NCI-H187 treated with DMSO at 0.1 percent for 48 hours (cell line): ENCODE data around the gene TBC1D12.
"Not testable (repeated sequence)": the region's sequence is repeated elsewhere in the genome, so short reads cannot be mapped to it uniquely, and the experiment has no call there.

ENCODE experiments used
- DNase-seq: peaks from one replicate; lab custom pipeline; 2025; lab: John Stamatoyannopoulos, UW

The TBC1D12 gene

DNA sequence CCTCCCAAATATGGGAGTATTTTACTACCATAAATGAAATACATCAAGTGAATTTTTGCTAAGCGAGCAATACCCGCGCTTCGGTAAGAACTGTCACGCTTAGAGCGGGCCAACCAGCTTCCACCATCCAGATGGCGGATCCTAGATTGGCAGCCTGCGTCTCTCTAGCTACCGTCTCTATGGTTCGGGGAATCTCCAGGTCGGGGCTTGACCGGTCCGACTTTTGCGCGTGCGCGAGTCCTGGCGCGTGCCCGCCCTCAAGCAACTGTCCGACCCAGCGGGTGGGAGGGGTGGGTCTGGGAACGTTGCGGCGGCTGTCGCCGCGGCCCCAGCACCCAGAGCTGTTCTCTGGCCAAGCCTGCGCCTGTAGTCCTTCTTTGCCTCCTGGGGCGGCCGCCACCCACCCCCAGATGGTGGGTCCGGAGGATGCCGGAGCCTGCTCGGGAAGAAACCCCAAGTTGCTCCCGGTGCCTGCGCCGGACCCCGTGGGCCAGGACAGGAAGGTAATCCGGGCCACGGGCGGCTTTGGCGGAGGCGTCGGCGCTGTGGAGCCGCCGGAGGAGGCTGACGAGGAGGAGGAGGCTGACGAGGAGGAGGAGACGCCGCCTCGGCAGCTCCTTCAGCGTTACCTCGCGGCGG is at the start of gene TBC1D12:
Gene TBC1D12, plus strand, starts transcription at position 338 of the 639 bp plus-strand sequence. Its CDS starts 73 bp downstream, at position 411.
- DNase-seq: peak; percentile 79

GRCh38 chr10:94353336-94353735 is 49.0 kb upstream of the TBC1D12 start:
- no peak for DNase-seq

DNA sequence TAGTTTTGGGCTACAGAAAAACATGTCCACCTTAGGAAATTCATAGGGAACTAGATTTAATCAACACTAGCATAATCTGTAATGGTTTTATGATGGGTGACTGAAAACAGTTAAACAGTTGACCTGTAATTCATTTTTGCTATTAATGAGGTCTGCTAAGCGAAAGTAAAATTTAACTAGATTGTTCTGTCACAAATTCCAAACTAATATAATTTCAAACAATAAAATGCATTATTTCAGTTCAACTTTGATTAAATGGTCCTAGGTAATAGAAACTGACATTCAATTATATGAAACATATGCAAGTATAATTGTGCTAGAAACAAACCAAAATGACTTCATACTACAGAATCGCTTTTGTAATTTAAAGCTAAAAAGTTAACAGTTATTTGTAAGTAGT is 46.5 kb upstream of the TBC1D12 start:
- DNase-seq: no peak

GRCh38 chr10:94357193-94357592 is 45.1 kb upstream of the TBC1D12 start:
- no peak for DNase-seq

- DNase-seq: no peak
These were observed 43.9 kb upstream of the TBC1D12 start for GRCh38 chr10:94358480-94358879.

- no peak for DNase-seq
These were observed 41.1 kb upstream of the TBC1D12 start for GRCh38 chr10:94361171-94361794.

GRCh38 chr10:94362360-94363250 is 39.7 kb upstream of the TBC1D12 start, which contains the start of gene NOC3L:
TSS of gene NOC3L (minus strand) at chr10:94362939. CDS start at chr10:94362838, 101 bp downstream.
- peak; percentile 60 for DNase-seq

DNA sequence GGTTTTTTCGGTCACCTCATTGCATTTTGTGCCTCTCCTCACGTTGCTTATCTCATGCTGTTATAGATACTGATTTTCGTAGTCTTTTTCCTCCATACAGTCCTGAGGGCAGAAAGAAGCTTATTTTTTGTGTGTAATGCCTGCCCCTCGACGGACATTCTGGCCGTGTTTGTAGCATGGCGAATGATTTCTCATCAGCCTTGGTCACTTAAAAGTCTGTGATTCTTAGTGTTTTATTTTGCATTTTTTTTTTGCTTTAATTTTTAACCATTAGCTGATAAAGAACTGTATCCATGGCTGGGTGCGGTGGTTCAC is 39.1 kb upstream of the TBC1D12 start:
- no peak for DNase-seq

DNA sequence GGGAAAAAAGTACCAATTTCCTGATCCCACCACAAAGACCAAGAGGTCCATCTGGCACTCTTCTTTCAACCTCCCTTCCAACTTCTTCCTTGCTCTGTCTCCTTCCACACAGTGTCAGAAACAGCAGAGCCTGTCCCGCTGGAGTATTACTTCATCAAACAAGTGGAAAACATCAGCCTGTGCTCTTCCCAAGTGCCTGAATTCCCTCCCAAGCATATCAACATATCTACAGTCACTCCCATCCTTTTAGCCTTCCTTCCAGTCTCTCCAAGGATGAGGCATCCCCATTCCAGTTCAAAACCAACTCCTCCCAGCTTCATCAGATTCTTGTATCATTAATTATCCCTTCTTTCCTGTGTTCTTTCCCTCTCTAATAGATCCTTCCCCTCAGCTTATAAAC is 37.9 kb upstream of the TBC1D12 start:
- DNase-seq: no peak

DNA sequence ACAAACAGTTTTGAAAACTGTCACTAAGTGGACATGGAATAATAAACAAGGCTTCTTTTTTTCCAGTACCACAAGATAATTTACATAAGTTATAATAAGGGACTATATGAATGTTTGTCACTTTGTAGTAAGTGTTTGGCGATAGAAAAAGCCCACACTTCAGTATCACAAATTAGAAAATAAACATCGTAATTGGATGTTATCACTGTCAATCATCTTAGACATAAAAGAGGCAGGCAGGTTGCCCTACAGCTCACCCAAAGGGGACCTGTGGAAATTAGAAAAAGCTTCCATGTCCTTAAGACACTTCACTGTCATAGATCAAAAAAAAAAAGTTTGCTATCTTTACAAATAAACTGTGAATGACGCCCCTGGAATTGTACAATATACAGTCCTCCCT is 36.0 kb upstream of the TBC1D12 start:
- DNase-seq: no peak

DNA sequence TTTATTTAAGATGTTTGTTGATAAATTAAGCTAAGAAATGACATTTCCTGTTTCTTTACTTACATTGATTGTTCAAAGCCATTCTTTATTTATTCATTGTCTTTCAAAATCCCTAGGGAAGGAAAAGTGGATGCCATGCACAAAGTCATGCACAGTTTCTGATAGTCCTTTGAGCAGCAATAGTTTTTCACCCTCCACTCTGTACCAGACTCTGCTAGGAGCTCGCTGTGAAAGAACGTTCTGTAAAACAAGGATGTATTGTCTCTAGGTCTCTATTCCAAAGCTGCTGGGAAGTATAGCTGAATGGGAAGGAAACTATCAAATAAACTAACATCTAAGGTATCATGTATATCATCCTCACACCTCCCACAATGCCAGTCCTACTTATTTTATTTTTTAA is 31.8 kb upstream of the TBC1D12 start:
- no peak for DNase-seq

- DNase-seq: no peak
These were observed 27.0 kb upstream of the TBC1D12 start for GRCh38 chr10:94375374-94375773.

DNA sequence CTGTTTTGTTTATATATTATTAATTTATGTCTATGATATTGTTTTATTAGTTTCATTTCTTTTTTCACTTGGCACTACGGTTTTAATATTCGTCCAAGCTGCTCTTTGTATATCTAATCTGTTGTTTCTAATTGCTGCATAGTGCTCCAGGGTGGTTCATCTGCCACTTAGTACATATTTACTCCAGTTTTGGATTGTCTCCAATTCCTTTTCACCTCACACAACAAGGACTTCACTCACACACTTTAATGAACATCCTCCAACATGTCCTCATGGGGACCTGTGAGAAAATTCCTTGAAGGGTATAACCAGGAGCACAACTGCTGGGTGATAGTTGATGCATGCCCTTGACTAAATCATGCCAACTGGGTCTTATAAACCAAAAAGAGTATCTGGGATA is 25.5 kb upstream of the TBC1D12 start:
- no peak for DNase-seq

GRCh38 chr10:94383530-94383929 is 18.8 kb upstream of the TBC1D12 start:
- DNase-seq: no peak

DNA sequence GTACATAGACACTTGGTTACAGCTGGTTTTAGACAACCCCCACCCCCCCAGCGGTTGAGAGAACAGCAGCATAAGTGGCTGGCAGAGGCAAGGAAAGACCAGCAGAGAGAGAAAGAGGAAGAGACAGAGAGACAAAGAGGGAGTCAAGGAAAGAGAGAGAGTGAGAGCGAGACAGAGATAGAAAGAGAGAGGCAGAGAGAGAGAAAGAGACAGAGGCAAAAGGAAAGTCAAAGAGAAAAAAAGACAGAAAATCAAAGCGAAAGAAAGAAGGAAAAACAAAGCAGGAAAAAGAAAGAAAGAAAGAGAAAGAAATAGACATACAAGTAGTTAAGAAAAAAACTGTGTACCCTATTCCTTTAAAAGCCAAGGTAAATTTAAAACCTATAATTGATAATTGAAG is 16.6 kb upstream of the TBC1D12 start:
- DNase-seq: not testable (repeated sequence)

GRCh38 chr10:94392117-94392516 is 10.2 kb upstream of the TBC1D12 start:
- not testable (repeated sequence) for DNase-seq

DNA sequence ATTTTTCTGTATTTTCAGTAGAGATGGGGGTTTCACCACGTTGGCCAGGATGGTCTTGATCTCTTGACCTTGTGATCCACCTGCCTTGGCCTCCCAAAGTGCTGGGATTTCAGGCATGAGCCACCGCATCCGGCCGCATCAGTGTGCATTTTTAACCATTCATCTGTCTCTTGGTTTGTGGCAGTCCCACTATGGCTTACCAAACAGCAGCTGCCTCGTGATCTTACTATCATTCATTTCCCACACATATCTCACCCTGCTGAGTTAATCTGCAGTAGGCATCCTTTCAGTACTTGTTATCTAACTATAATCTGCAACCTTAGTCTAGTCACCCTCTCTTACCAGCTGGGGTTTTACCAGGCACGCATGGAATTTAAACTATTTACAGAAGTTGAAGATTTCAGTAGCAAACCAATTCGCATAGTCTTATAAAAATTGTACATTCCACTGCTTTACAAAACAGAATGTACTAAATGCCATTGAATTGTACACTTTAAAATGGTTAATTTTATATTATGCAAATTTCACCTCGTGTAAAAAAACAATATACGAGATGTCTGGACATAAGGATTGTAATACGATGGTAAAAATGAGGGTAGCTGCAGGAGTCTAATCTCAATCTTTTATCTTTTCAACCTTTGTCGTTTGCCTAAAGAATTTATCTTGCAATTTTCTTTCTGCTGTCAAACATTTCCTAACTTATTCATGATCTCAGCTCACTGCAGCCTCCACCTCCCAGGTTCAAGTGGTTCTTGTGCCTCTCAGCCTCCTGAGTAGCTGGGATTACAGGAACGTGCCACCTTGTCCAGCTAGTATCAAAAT is 4.6 kb upstream of the TBC1D12 start:
- no peak for DNase-seq

- no peak for DNase-seq
These were observed 3.6 kb upstream of the TBC1D12 start for GRCh38 chr10:94398762-94399161.

GRCh38 chr10:94402843-94403379 is 570 bp downstream of the TBC1D12 start:
- DNase-seq: no peak

DNA sequence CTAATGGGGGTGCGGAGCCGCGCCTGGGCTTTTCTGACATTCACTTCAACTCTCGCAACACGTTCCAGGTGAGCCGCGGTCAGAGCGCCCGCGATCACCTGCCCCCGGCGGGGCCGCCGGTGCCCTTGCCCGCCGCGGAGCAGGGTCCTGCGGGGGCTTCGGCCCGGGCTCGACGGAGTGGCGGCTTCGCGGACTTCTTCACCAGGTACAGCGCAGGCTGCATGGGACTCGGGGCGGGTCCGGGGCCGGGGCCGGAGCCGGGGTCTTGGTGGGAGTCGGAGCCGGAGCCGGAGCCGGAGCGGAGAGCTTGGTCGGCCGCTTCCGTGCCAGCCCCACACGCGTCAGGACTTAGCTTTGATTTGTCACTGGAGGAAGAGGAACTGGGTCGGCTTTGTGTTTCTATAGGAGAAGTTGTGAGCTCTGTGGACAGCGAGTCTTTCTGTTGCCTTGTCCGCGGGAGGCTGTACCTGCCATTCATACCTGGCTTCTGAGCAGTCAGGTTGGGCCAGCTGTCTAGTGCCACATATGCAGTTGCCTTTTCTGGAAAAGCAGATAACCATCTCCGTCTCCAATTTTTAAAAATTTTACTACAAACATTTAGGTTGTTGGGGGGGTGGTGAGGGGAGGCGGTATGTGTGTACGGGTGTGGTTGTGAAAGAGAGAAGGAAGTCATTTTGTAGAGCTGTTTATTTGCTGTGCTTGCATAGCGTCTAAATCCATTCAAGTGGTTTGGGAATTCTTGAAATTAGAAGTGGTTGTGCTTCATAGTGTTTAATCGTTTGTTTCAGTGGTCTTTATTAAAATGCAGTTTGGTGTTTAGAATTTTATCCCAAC is 1.3 kb downstream of the TBC1D12 start:
- peak; percentile 5 for DNase-seq

- DNase-seq: no peak
These were observed 3.1 kb downstream of the TBC1D12 start for GRCh38 chr10:94405406-94405805.
